SK-N-MC (cell line): ENCODE measurements around the gene TMEM14B.

Experiments
- EZH2 ChIP-seq: fragments of 200-600 bp; sonication (generic); IDR thresholded peaks from one replicate; pipeline ENCODE4 v1.6.1; 2017; ENCODE audit warnings: antibody characterized with exemption
- POLR2AphosphoS5 ChIP-seq: IDR thresholded peaks from 2 replicates; pipeline ENCODE4 v1.6.1; 2012; ENCODE audit warnings: mild to moderate bottlenecking, low read depth, low read length, borderline replicate concordance

DNA sequence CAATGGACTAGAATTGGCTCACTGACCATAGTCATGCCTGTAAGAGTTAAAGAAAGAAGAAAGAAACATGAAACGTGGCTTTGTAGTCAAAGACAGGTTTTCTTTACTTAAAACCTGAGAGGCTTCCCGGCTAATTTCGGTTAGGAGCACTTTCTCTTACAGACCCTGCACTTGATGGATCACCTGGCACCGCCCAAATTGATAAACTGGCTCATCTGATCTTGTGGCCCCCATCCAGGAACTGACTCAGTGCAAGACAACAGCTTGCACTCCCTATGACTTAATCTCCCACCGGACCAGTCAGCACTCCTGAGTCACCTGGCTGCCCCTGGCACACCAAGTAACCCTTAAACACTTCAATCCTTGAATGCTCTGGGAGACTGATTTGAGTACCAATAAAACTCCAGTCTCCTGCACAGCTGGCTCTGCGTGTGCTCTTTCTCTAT, 12.3 kb downstream of the TMEM14B start:
- no peak for TF ChIP-seq EZH2
- TF ChIP-seq POLR2AphosphoS5 = no peak
